GM12878 (cell line): ENCODE data around the gene TCP1.

ENCODE experiments used
- BCL11A ChIP-seq: IDR thresholded peaks from 2 replicates; pipeline ENCODE4 v1.6.1; 2011; ENCODE audit warnings: low read depth, low read length
- CHD2 ChIP-seq: IDR thresholded peaks from 2 replicates; pipeline ENCODE4 v1.6.1; 2011; ENCODE audit warnings: low read depth, low read length, improper control_type of control experiment, borderline replicate concordance
- EP300 ChIP-seq, 2 experiments: fragments of 150-350 bp in 1 of 2; IDR thresholded peaks; 2 replicates each; pipeline ENCODE4 v1.6.1; 2011 to 2012; ENCODE audit warnings: low read depth in 2 of 2, low read length in 2 of 2, borderline replicate concordance in 1 of 2, improper control_type of control experiment in 1 of 2, inconsistent platforms in 1 of 2; ENCODE audit not compliant: control insufficient read depth in 1 of 2
- NFYB ChIP-seq: IDR thresholded peaks from 2 replicates; pipeline ENCODE4 v1.6.1; 2011; ENCODE audit warnings: low read depth, mild to moderate bottlenecking, low read length, improper control_type of control experiment, moderate library complexity; ENCODE audit not compliant: insufficient read depth
- NR2F1 ChIP-seq: fragments of 450-650 bp; conservative IDR thresholded peaks from 2 replicates; pipeline ENCODE4 v1.6.1; 2017; ENCODE audit warnings: mild to moderate bottlenecking
- POLR2A ChIP-seq: IDR thresholded peaks from 2 replicates; pipeline ENCODE4 v1.6.1; 2011; ENCODE audit warnings: low read depth, mild to moderate bottlenecking, low read length
- POLR2AphosphoS5 ChIP-seq: IDR thresholded peaks from 2 replicates; pipeline ENCODE4 v1.6.1; 2011; ENCODE audit warnings: mild to moderate bottlenecking, low read length, inconsistent platforms
- POU2F2 ChIP-seq: IDR thresholded peaks from 3 replicates; pipeline ENCODE4 v1.6.1; 2011; ENCODE audit warnings: low read depth, mild to moderate bottlenecking, low read length, borderline replicate concordance
- SMC3 ChIP-seq: IDR thresholded peaks from 2 replicates; pipeline ENCODE4 v1.6.1; 2011; ENCODE audit warnings: low read length, improper control_type of control experiment, borderline replicate concordance
- TF ChIP-seq, protein P1 (sequence below), 3 experiments: IDR thresholded peaks in 2 of 3; conservative IDR thresholded peaks in 1 of 3; 2 replicates each; pipeline ENCODE4 v1.5.1; 2011; ENCODE audit warnings: low read depth in 3 of 3, low read length in 3 of 3, mild to moderate bottlenecking in 3 of 3, control low read depth in 2 of 3, moderate library complexity in 2 of 3, inconsistent platforms in 1 of 3, mixed read lengths in 1 of 3; ENCODE audit not compliant: control insufficient read depth in 2 of 3, insufficient read depth in 1 of 3; ENCODE audit errors: extremely low read depth in 1 of 3
- TF ChIP-seq, protein P2 (sequence below): IDR thresholded peaks from 2 replicates; pipeline ENCODE4 v1.6.1; 2011; ENCODE audit warnings: low read depth, low read length, improper control_type of control experiment, borderline replicate concordance
- TF ChIP-seq, protein P3 (sequence below): IDR thresholded peaks from 2 replicates; pipeline ENCODE4 v1.6.1; 2012; ENCODE audit warnings: low read length, inconsistent platforms

DNA sequence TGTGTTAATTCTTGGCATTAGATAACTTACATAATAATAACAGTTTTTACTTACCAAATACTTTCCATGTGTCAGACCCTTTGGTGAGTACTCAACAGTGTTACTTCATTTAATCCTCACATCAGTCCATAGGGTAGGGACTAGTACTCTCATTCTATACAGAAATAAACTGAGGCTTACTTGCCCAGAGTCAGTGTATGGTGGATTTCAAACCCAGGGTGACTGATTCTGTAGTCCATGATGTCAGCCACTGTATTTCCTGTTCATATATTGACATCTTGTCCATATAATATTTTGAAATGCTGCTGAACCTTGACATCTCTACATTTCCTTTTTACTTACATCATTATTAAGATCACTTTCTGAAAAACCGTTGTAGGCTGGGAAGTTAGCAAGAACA, 8.2 kb upstream of the TCP1 start:
- no peak for TF ChIP-seq POLR2AphosphoS5
- TF ChIP-seq, protein P1, sequence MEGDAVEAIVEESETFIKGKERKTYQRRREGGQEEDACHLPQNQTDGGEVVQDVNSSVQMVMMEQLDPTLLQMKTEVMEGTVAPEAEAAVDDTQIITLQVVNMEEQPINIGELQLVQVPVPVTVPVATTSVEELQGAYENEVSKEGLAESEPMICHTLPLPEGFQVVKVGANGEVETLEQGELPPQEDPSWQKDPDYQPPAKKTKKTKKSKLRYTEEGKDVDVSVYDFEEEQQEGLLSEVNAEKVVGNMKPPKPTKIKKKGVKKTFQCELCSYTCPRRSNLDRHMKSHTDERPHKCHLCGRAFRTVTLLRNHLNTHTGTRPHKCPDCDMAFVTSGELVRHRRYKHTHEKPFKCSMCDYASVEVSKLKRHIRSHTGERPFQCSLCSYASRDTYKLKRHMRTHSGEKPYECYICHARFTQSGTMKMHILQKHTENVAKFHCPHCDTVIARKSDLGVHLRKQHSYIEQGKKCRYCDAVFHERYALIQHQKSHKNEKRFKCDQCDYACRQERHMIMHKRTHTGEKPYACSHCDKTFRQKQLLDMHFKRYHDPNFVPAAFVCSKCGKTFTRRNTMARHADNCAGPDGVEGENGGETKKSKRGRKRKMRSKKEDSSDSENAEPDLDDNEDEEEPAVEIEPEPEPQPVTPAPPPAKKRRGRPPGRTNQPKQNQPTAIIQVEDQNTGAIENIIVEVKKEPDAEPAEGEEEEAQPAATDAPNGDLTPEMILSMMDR (IDR thresholded peaks at IDR 0.05 in 2 of 3, conservative IDR thresholded peaks at IDR 0.05 in 1 of 3; ENCODE audit: control insufficient read depth in 2 of 3, extremely low read depth in 1 of 3, insufficient read depth in 1 of 3, low read depth in 3 of 3, low read length in 3 of 3): no peak
- no peak for TF ChIP-seq EP300 (IDR thresholded peaks at IDR 0.05; ENCODE audit: borderline replicate concordance in 1 of 2, control insufficient read depth in 1 of 2, low read depth in 2 of 2, low read length in 2 of 2)
- TF ChIP-seq SMC3: no peak
- TF ChIP-seq, protein P2, sequence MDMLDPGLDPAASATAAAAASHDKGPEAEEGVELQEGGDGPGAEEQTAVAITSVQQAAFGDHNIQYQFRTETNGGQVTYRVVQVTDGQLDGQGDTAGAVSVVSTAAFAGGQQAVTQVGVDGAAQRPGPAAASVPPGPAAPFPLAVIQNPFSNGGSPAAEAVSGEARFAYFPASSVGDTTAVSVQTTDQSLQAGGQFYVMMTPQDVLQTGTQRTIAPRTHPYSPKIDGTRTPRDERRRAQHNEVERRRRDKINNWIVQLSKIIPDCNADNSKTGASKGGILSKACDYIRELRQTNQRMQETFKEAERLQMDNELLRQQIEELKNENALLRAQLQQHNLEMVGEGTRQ: no peak
- TF ChIP-seq POLR2A: no peak
- TF ChIP-seq, protein P3, sequence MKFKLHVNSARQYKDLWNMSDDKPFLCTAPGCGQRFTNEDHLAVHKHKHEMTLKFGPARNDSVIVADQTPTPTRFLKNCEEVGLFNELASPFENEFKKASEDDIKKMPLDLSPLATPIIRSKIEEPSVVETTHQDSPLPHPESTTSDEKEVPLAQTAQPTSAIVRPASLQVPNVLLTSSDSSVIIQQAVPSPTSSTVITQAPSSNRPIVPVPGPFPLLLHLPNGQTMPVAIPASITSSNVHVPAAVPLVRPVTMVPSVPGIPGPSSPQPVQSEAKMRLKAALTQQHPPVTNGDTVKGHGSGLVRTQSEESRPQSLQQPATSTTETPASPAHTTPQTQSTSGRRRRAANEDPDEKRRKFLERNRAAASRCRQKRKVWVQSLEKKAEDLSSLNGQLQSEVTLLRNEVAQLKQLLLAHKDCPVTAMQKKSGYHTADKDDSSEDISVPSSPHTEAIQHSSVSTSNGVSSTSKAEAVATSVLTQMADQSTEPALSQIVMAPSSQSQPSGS: no peak
- TF ChIP-seq NFYB: no peak
- TF ChIP-seq POU2F2: no peak
- TF ChIP-seq BCL11A: no peak
- no peak for TF ChIP-seq NR2F1
- no peak for TF ChIP-seq CHD2
